OCI-LY1 (cell line): ENCODE results near the gene PTPA.

Experiments used
- H2AFZ ChIP-seq: fragments of 200-600 bp; sonication (generic), shearing (Covaris generic); 2 replicates; pipeline ENCODE4 v1.6.0; 2014; ENCODE audit warnings: antibody characterized with exemption, mild to moderate bottlenecking, low read length
- H3F3A ChIP-seq: fragments of 200-600 bp; sonication (generic), shearing (Covaris generic); 2 replicates; pipeline ENCODE4 v1.6.0; 2014; ENCODE audit warnings: mild to moderate bottlenecking, antibody characterized with exemption, low read length, moderate library complexity; ENCODE audit not compliant: insufficient read depth
- H3K27ac ChIP-seq: fragments of 200-600 bp; sonication (generic); 2 replicates; pipeline ENCODE4 v1.5.1; 2014; ENCODE audit warnings: low read length, mixed run types, mild to moderate bottlenecking, low read depth; ENCODE audit not compliant: poor library complexity, severe bottlenecking
- H3K27me3 ChIP-seq: fragments of 200-600 bp; sonication (generic); 2 replicates; pipeline ENCODE4 v1.6.0; 2014; ENCODE audit warnings: antibody characterized with exemption, mild to moderate bottlenecking, low read length, moderate library complexity; ENCODE audit not compliant: insufficient read depth
- H3K36me3 ChIP-seq: fragments of 200-600 bp; sonication (generic); 2 replicates; pipeline ENCODE4 v1.6.1; 2014; ENCODE audit warnings: mild to moderate bottlenecking, antibody characterized with exemption, low read length, moderate library complexity, mixed read lengths; ENCODE audit not compliant: insufficient read depth
- H3K4me1 ChIP-seq: fragments of 200-600 bp; sonication (generic); 2 replicates; pipeline ENCODE4 v1.5.1; 2014; ENCODE audit warnings: mild to moderate bottlenecking, low read length, moderate library complexity; ENCODE audit not compliant: insufficient read depth, severe bottlenecking
- H3K4me2 ChIP-seq: fragments of 200-600 bp; sonication (generic), shearing (Covaris generic); 2 replicates; pipeline ENCODE4 v1.6.1; 2014; ENCODE audit warnings: low read length
- H3K4me3 ChIP-seq: fragments of 200-600 bp; sonication (generic); 2 replicates; pipeline ENCODE4 v1.5.1; 2014; ENCODE audit warnings: low read length, low read depth, mild to moderate bottlenecking, mixed read lengths; ENCODE audit not compliant: poor library complexity, severe bottlenecking
- H3K79me2 ChIP-seq: fragments of 200-600 bp; shearing (Covaris generic); 2 replicates; pipeline ENCODE4 v1.6.1; 2016; ENCODE audit warnings: mixed run types, low read length, mixed read lengths; ENCODE audit not compliant: insufficient read depth
- H3K9ac ChIP-seq: fragments of 200-600 bp; sonication (generic), shearing (Covaris generic); 2 replicates; pipeline ENCODE4 v1.6.1; 2014; ENCODE audit warnings: mild to moderate bottlenecking, low read length, mixed read lengths
- H3K9me2 ChIP-seq: fragments of 200-600 bp; sonication (generic), shearing (Covaris generic); 2 replicates; pipeline ENCODE4 v1.6.1; 2014; ENCODE audit warnings: low read depth, mild to moderate bottlenecking, low read length, mixed read lengths
- H3K9me3 ChIP-seq: fragments of 200-600 bp; shearing (Covaris generic); 2 replicates; pipeline ENCODE4 v1.6.1; 2014; ENCODE audit warnings: low read length, mixed read lengths
- H4K20me1 ChIP-seq: fragments of 200-600 bp; sonication (generic), shearing (Covaris generic); 2 replicates; pipeline ENCODE4 v1.6.0; 2016; ENCODE audit warnings: mild to moderate bottlenecking, low read length; ENCODE audit not compliant: insufficient read depth
- EZH2 ChIP-seq: fragments of 200-600 bp; sonication (generic), shearing (Covaris generic); IDR thresholded peaks from 2 replicates; pipeline ENCODE4 v1.8.0; 2017; ENCODE audit warnings: borderline replicate concordance, mixed run types, mild to moderate bottlenecking, antibody characterized with exemption, low read length, moderate library complexity, mixed read lengths
- TF ChIP-seq, protein P1 (sequence below): fragments of 200-600 bp; sonication (generic), shearing (Covaris generic); IDR thresholded peaks from 2 replicates; pipeline ENCODE4 v1.5.1; 2017; ENCODE audit warnings: mild to moderate bottlenecking, antibody characterized with exemption, low read length, moderate library complexity, mixed read lengths

The PTPA gene

DNA sequence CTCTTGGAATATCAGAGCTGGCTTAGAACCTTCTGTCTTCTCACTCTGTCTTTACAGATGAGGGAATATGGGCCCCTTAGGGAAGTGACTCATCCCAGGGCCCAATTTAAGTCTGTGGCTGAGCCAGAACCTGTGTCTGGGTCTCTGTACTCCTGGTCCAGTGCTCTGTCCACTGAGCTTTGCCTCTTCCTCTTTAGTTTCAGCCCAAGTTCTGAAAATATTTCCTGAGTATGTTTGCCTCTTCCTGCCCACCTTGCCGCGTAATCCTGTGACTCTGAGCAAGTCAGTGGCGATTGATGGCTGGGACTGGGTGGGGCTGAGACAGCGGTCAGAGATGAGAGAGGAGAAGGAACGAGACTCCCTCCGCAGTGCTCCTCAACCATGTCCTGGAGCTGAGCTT is 59.0 kb downstream of the PTPA start:
- H3K4me1 ChIP-seq, result peaks cover 16% of the 10 kb centered on the region
- H3K79me2 ChIP-seq, result no peaks in the 10 kb centered on the region
- H3K9ac ChIP-seq, result no peak overlapping the region
- no peaks in the 10 kb centered on the region for H4K20me1 ChIP-seq
- no peak overlapping the region for H3K4me3 ChIP-seq
- no peak overlapping the region for H3K4me2 ChIP-seq
- no peaks in the 10 kb centered on the region for H3K9me2 ChIP-seq
- H3K9me3 ChIP-seq, result no peaks in the 10 kb centered on the region
- no peaks in the 10 kb centered on the region for H3F3A ChIP-seq
- TF ChIP-seq, protein P1, sequence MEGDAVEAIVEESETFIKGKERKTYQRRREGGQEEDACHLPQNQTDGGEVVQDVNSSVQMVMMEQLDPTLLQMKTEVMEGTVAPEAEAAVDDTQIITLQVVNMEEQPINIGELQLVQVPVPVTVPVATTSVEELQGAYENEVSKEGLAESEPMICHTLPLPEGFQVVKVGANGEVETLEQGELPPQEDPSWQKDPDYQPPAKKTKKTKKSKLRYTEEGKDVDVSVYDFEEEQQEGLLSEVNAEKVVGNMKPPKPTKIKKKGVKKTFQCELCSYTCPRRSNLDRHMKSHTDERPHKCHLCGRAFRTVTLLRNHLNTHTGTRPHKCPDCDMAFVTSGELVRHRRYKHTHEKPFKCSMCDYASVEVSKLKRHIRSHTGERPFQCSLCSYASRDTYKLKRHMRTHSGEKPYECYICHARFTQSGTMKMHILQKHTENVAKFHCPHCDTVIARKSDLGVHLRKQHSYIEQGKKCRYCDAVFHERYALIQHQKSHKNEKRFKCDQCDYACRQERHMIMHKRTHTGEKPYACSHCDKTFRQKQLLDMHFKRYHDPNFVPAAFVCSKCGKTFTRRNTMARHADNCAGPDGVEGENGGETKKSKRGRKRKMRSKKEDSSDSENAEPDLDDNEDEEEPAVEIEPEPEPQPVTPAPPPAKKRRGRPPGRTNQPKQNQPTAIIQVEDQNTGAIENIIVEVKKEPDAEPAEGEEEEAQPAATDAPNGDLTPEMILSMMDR, result no peak
- TF ChIP-seq EZH2, result no peak
- peaks cover 13% of the 10 kb centered on the region; the same call in 1 of the 2 replicates for H3K27me3 ChIP-seq
- no peak overlapping the region for H3K27ac ChIP-seq
- no peak overlapping the region for H2AFZ ChIP-seq
- no peaks in the 10 kb centered on the region for H3K36me3 ChIP-seq

DNA sequence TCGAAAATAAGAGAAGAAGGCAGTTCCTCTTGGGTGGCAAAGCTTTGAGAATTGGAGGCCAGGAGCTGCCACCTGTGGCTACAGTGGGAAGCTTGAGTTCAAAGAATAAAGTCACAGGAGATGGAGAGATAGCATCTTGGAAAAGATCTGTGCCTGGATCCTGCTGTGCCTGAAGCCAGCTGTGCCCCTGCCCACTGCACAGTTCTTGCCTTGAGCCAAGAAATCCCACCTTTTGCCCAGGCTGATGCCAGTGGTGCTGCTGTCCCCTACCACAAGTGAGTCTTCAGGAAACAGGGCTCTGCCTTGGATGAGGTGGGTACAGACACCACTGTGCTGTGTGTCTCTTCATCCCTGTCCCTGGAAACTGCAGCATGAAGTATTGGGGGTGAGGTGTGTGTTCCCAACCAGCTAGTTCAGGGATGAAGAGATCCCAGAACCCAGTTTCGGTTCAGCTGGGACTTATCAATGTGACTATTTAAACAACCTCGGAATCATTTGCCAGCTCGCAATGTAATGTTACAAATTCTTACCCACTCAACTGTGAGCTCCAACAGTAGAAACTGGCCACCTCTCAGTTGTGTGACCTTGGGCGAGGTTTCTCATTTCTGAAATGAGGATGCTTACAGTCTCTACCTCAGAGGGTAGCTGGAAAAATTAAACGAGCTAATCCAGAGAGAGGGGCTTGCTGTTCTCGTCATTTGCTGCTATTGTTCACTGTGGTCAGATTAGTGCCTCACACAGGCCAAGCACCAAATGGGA is 61.0 kb downstream of the PTPA start:
- no peaks in the 10 kb centered on the region for H3K9me2 ChIP-seq
- H3K4me3 ChIP-seq, result no peak overlapping the region
- H2AFZ ChIP-seq, result no peak overlapping the region
- H3K4me1 ChIP-seq, result peaks cover 35% of the 10 kb centered on the region
- no peak overlapping the region for H3K27ac ChIP-seq
- H3K9ac ChIP-seq, result no peak overlapping the region
- no peaks in the 10 kb centered on the region for H4K20me1 ChIP-seq
- no peaks in the 10 kb centered on the region for H3F3A ChIP-seq
- no peaks in the 10 kb centered on the region for H3K36me3 ChIP-seq
- TF ChIP-seq, protein P1, result no peak
- no peak for TF ChIP-seq EZH2
- H3K79me2 ChIP-seq, result no peaks in the 10 kb centered on the region
- no peak overlapping the region for H3K4me2 ChIP-seq
- peaks cover 13% of the 10 kb centered on the region; the same call in 1 of the 2 replicates for H3K27me3 ChIP-seq
- H3K9me3 ChIP-seq, result no peaks in the 10 kb centered on the region

DNA sequence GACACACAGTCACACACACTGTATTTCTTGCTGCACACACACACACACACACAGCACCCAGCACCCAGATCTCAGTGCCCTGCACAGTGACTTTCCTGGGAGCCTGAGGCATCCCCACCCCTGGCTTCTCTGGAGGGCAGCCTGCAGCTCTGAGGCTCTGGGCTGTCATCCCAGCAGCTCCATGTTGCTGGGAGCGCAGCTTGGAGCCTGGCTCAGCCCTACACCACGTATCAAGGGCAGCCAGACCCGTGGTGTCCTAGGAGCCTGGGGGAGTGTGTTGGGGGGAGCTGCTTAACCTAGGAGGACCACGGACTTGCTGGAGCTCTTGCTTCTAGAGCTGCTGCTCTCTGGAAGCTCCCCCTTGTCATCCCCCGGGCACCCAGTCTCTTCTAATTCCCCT is 61.6 kb downstream of the PTPA start:
- H3K4me2 ChIP-seq, result no peak overlapping the region
- no peaks in the 10 kb centered on the region for H4K20me1 ChIP-seq
- H3K36me3 ChIP-seq, result no peaks in the 10 kb centered on the region
- H3K9me2 ChIP-seq, result no peaks in the 10 kb centered on the region
- no peaks in the 10 kb centered on the region for H3K79me2 ChIP-seq
- peaks cover 13% of the 10 kb centered on the region; the same call in 1 of the 2 replicates for H3K27me3 ChIP-seq
- no peak overlapping the region for H3K9ac ChIP-seq
- H3K4me1 ChIP-seq, result peaks cover 37% of the 10 kb centered on the region
- H2AFZ ChIP-seq, result no peak overlapping the region
- H3K9me3 ChIP-seq, result no peaks in the 10 kb centered on the region
- TF ChIP-seq EZH2, result no peak
- TF ChIP-seq, protein P1, result no peak
- no peak overlapping the region for H3K4me3 ChIP-seq
- H3F3A ChIP-seq, result no peaks in the 10 kb centered on the region
- H3K27ac ChIP-seq, result no peak overlapping the region
